ENCODE measurements around the gene SLFN14. TPM values are rescaled to one million over a fixed set of nuclear protein-coding genes. Genes with fewer than 3 reads are reported as not detected.
"Not testable (repeated sequence)": the region's sequence is repeated elsewhere in the genome, so short reads cannot be mapped to it uniquely, and the experiment has no call there.

The SLFN14 gene
- total RNA-seq, 4 donors from 2014 or later = not detected

DNA sequence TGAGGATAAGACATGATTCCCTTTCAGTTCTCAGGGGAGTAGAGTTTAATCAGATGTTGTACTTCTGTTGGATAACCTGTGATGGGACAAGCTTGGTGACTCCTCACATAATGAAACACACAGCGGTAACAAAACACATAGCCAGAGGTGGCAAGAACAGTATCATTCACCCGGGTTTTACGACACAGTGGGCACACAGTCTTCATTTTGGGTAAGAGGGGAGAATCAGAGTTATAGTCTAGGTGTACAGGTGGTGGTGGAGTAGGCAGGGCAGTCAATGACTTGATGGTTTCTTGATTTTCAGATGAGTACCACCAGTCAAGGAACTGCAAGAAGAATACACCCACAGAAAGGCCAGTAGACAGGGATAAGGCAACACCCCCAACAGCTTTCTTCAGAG is 15.1 kb upstream of the SLFN14 start:
- Histone ChIP-seq H3K4me3 (no peak overlapping the region), H3K36me3 (peaks cover 0 to 18% (median 0%) of the 10 kb centered on the region in 3 donors), H3K27ac (no peak overlapping the region), H3K9me3 (no peaks in the 10 kb centered on the region), H3K4me1 (peaks cover 0 to 10% (median 2%) of the 10 kb centered on the region in 4 donors), H3K27me3 (no peaks in the 10 kb centered on the region)
- no peak for DNase-seq
- TF ChIP-seq POLR2A (IDR thresholded peaks at IDR 0.05) = no peak
- TF ChIP-seq, protein P1, sequence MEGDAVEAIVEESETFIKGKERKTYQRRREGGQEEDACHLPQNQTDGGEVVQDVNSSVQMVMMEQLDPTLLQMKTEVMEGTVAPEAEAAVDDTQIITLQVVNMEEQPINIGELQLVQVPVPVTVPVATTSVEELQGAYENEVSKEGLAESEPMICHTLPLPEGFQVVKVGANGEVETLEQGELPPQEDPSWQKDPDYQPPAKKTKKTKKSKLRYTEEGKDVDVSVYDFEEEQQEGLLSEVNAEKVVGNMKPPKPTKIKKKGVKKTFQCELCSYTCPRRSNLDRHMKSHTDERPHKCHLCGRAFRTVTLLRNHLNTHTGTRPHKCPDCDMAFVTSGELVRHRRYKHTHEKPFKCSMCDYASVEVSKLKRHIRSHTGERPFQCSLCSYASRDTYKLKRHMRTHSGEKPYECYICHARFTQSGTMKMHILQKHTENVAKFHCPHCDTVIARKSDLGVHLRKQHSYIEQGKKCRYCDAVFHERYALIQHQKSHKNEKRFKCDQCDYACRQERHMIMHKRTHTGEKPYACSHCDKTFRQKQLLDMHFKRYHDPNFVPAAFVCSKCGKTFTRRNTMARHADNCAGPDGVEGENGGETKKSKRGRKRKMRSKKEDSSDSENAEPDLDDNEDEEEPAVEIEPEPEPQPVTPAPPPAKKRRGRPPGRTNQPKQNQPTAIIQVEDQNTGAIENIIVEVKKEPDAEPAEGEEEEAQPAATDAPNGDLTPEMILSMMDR (IDR thresholded peaks at IDR 0.05) = no peak

DNA sequence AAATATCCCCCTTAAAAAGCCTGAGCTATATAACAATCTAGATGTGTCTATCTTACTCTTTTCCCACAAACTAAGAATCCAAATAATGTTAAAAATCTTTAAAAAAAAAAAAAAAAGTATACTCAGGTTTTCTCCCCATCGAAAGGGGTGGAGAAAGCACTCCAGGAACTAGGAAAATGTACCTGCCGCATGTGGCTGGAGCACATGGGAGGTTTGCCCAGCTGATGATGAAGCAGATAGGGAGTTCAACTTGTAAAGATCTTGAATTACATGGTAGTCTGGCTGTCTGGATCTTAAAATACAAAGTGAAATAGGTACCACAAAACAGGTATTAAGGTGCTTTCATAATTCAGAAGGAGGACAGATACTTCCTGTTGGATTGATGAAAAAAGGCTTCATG is 8.8 kb upstream of the SLFN14 start:
- Histone ChIP-seq H3K27ac (no peak overlapping the region), H3K36me3 (peaks cover 0 to 6% (median 0%) of the 10 kb centered on the region in 3 donors), H3K4me3 (peak overlapping the region in 1 of 4 donors; percentile 73), H3K9me3 (no peaks in the 10 kb centered on the region), H3K27me3 (no peaks in the 10 kb centered on the region), H3K4me1 (peaks cover 0 to 21% (median 5%) of the 10 kb centered on the region in 4 donors)
- DNase-seq = no peak
- TF ChIP-seq, protein P1 (IDR thresholded peaks at IDR 0.05) = no peak

DNA sequence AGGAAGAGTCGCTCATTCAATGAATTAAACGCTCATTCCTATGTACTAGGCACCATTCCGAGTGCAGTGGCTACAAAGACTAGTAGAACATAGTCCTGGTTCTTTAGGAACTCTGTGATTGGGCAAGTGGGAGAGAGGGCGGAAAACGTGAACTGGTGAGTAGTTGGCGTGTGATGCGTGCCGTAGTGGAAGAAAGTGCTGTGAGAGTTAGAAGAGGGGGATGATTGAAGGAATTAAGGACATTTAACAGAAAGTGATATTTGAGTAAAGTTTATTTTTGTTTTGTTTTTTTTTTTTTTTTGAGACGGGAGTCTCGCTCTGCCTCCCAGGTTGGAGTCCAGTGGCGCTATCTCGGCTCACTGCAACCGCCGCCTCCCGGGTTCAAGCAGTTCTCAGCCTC is 7.9 kb upstream of the SLFN14 start:
- peak overlapping the region; percentile 81 to 85 (median 82) for H3K27ac ChIP-seq
- no peaks in the 10 kb centered on the region for H3K27me3 ChIP-seq
- H3K4me3 ChIP-seq = peak overlapping the region; percentile 69 to 79 (median 74)
- H3K9me3 ChIP-seq = no peaks in the 10 kb centered on the region
- no peaks in the 10 kb centered on the region for H3K36me3 ChIP-seq
- H3K4me1 ChIP-seq = peaks cover 0 to 21% (median 5%) of the 10 kb centered on the region in 4 donors
- peak in 2 of 3 donors; percentile 25 to 56 for DNase-seq
- no peak for TF ChIP-seq POLR2A (IDR thresholded peaks at IDR 0.05)
- TF ChIP-seq, protein P1 (IDR thresholded peaks at IDR 0.05) = no peak

DNA sequence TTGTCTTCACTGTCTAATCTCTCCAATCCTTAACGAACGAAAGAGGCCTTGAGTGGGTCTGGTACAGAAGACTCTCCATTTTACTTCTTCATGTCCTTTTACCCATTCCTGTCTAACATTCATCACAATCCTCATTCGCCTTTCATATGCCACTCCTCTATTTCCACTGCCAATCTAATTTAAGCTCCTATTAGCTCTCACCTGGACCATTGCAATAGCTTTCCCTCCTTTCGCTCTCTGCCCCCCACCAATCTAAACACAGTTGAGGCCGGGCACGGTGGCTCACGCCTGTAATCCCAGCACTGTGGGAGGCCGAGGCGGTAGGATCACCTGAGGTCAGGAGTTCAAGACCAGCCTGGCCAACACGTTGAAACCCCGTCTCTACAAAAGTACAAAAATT is 6.3 kb upstream of the SLFN14 start:
- peak overlapping the region in 2 of 4 donors; percentile 73 to 79 for H3K4me3 ChIP-seq
- H3K27ac ChIP-seq = no peak overlapping the region
- H3K27me3 ChIP-seq = no peaks in the 10 kb centered on the region
- H3K4me1 ChIP-seq = peaks cover 0 to 21% (median 5%) of the 10 kb centered on the region in 4 donors
- H3K9me3 ChIP-seq = no peaks in the 10 kb centered on the region
- no peaks in the 10 kb centered on the region for H3K36me3 ChIP-seq
- no peak for DNase-seq
- TF ChIP-seq POLR2A (IDR thresholded peaks at IDR 0.05) = no peak
- TF ChIP-seq, protein P1 (IDR thresholded peaks at IDR 0.05) = no peak

DNA sequence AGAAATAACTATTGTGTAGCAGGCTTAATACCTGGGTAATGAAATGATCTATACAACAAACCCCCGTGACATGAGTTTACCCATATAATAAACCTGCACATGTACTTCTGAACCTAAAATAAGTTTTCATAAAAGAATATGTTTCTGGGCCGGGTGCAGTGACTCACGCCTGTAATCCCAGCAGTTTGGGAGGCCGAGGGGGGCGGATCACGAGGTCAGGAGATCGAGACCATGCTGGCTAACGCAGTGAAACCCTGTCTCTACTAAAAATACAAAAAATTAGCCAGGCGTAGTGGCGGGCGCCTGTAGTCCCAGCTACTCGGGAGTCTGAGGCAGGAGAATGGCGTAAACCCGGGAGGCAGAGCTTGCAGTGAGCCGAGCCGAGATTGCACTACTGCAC is 2.6 kb upstream of the SLFN14 start:
- not testable (repeated sequence) for H3K27ac ChIP-seq, H3K27me3 ChIP-seq, H3K36me3 ChIP-seq, H3K4me1 ChIP-seq, DNase-seq, H3K4me3 ChIP-seq, H3K9me3 ChIP-seq

DNA sequence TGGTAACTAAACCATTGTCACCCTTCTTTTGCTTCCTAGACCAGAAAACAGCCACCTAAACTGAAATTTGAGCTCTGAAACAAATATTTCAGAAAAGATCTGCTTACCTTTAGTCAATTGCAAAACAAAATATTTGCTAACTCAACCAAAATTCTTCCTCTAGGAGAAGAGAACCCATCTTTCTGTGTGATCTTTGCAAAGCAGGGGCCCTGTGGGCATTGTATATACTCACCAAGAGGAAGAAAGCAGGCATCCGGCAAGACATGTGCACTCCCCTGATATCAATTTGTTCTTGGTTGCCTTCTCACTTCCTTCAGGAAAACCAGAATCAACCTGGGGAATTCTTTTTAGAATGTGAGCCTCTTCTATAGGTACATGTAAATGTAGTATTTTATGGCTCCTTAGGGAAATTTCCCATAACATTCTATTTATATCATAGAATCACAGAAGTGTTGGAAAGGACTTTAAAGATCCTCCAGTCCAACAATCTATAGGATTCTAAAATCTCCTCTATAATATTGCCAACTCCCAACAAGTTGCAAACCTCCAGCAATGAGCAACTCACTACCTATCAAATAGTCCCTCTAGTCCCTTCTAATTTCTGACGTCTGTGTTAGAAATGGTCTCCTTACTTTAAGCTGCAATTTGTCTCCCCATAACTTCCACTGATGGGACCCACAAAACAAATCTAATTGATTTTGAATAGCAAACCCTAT is 966 bp downstream of the SLFN14 start:
- TF ChIP-seq POLR2A (IDR thresholded peaks at IDR 0.05) = no peak
- TF ChIP-seq, protein P1 (IDR thresholded peaks at IDR 0.05) = no peak
- Histone ChIP-seq H3K4me3 (no peak overlapping the region), H3K27me3 (no peaks in the 10 kb centered on the region), H3K9me3 (no peaks in the 10 kb centered on the region), H3K27ac (no peak overlapping the region), H3K36me3 (no peaks in the 10 kb centered on the region), H3K4me1 (peaks cover 0 to 4% (median 0%) of the 10 kb centered on the region in 4 donors)
- DNase-seq = no peak
